Karpas-422 (cell line): ENCODE results near the gene ZNF248. TPM values are rescaled to one million over a fixed set of nuclear protein-coding genes. Genes with fewer than 3 reads are reported as not detected.

Experiments used
- DNase-seq: peaks from one replicate; pipeline ENCODE4 v3.0.0-alpha.2; 2015
- H2AFZ ChIP-seq: fragments of 200-600 bp; sonication (generic); 2 replicates; pipeline ENCODE4 v1.6.1; 2014; ENCODE audit warnings: antibody characterized with exemption, low read length, mixed read lengths
- H3K27ac ChIP-seq: fragments of 200-600 bp; sonication (generic); 2 replicates; pipeline ENCODE4 v1.5.1; 2014; ENCODE audit warnings: mild to moderate bottlenecking, low read length, moderate library complexity
- H3K27me3 ChIP-seq: fragments of 200-600 bp; sonication (generic); 2 replicates; pipeline ENCODE4 v1.6.1; 2014; ENCODE audit warnings: low read length, mixed read lengths
- H3K36me3 ChIP-seq: fragments of 200-600 bp; sonication (generic); 2 replicates; pipeline ENCODE4 v1.6.1; 2014; ENCODE audit warnings: low read length, mixed read lengths; ENCODE audit not compliant: insufficient read depth
- H3K4me1 ChIP-seq: fragments of 200-600 bp; sonication (generic); 2 replicates; pipeline ENCODE4 v1.6.1; 2014; ENCODE audit warnings: mild to moderate bottlenecking, low read length, mixed read lengths
- H3K4me2 ChIP-seq: fragments of 200-600 bp; sonication (generic); 2 replicates; pipeline ENCODE4 v1.6.1; 2014; ENCODE audit warnings: low read length, low read depth, mild to moderate bottlenecking; ENCODE audit not compliant: poor library complexity, severe bottlenecking
- H3K4me3 ChIP-seq: fragments of 200-600 bp; sonication (generic); 2 replicates; pipeline ENCODE4 v1.5.1; 2014; ENCODE audit warnings: mild to moderate bottlenecking, antibody characterized with exemption, low read length, mixed read lengths
- H3K79me2 ChIP-seq: fragments of 200-600 bp; sonication (generic); 2 replicates; pipeline ENCODE4 v1.6.1; 2014; ENCODE audit warnings: mild to moderate bottlenecking, low read length, mixed read lengths
- H3K9ac ChIP-seq: fragments of 200-600 bp; sonication (generic); 2 replicates; pipeline ENCODE4 v1.6.0; 2014; ENCODE audit warnings: low read length
- H3K9me2 ChIP-seq: fragments of 200-600 bp; sonication (generic), shearing (Covaris generic); replicated peaks from 2 replicates; pipeline ENCODE4 v1.6.0; 2014; ENCODE audit warnings: mild to moderate bottlenecking, low read length, moderate library complexity; ENCODE audit not compliant: insufficient read depth
- H3K9me3 ChIP-seq: fragments of 300-700, 200-600 bp; sonication (generic); 2 replicates; pipeline ENCODE4 v1.6.1; 2014; ENCODE audit warnings: low read length, mixed read lengths
- H4K20me1 ChIP-seq: fragments of 200-600 bp; sonication (generic); 2 replicates; pipeline ENCODE4 v1.6.1; 2014; ENCODE audit warnings: mild to moderate bottlenecking, antibody characterized with exemption, low read length, low read depth; ENCODE audit not compliant: insufficient read depth
- total RNA-seq: library from RNA; depleted of rRNA; stranded (reverse); fragments of >200 nt; shearing (Covaris generic); gene quantifications from 2 replicates; pipeline ENCODE4 v1.2.3, GENCODE V29; 2014; ENCODE audit warnings: low replicate concordance; rRNA removed

Gene ZNF248
- total RNA-seq: 17.7 and 27.6 TPM in 2 replicates

DNA sequence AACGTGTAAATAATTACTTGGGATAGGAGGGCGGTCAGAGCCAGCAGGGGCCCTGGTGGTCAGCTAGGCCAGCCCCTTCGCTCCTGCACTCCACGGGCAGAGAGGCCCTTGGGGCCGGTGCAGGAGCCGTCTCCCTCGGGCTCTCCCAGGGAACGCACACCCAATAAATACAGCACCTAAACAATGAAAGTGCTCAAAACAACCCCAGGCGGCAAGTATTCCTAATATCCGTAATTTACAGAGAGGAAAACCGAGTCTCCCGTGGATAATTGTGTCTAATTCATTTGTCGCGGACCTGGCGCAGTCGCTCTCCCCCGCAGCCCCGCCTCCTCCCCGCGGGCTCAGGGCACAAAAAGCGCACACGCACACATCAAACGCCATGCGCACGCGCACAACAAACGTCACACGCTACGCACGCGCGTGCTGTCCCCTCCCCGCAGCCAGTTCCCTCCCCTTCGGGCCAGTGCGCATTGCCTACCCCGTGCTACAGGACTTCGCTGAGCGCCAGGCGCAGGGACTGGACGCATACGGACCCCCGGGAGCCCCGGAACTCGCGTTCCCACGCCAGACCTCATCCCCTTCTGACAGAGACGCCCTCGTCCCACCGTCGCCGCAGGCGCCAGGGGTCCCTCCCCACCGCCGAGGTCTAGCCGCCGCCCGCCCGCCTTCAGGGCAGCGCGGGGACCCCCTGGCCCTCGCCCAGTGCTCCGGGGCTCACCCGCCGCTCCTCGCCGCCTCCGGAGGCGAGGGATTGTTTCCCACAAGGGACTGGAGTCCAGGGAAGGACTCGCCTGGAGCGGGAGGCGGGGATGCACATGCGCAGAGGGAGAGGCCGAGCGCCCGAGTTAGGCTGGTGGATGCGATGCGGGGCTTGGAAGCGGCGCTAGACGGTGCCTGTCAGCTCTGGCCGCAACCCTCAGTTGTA is at the start of gene ZNF248:
TSS of gene ZNF248 (minus strand) at position 324 of the 925 bp plus-strand sequence. CDS start 1,300 bp downstream, outside the sequence.
- Histone ChIP-seq H3K36me3 (peaks cover 27% of the 10 kb centered on the region), H3K79me2 (peaks cover 43% of the 10 kb centered on the region), H2AFZ (peak within 1 kb of the TSS; percentile 93), H3K9me3 (no peaks in the 10 kb centered on the region), H3K9me2 (no peaks in the 10 kb centered on the region), H3K4me2 (peak within 1 kb of the TSS; percentile 90), H3K27ac (peak within 1 kb of the TSS; percentile 60), H3K27me3 (no peaks in the 10 kb centered on the region), H3K4me3 (peak within 1 kb of the TSS; percentile 90), H3K9ac (peak within 1 kb of the TSS; percentile 98), H4K20me1 (no peaks in the 10 kb centered on the region), H3K4me1 (peaks cover 22% of the 10 kb centered on the region)
- DNase-seq: peak; percentile 98

GRCh38 chr10:37906382-37906781 is 49.0 kb upstream of the ZNF248 start:
- no peaks in the 10 kb centered on the region for H3K4me1 ChIP-seq
- H3K27ac ChIP-seq: no peak overlapping the region
- H3K4me2 ChIP-seq: no peak overlapping the region
- no peaks in the 10 kb centered on the region for H3K36me3 ChIP-seq
- DNase-seq: no peak
- H3K9me2 ChIP-seq: no peaks in the 10 kb centered on the region
- H3K79me2 ChIP-seq: no peaks in the 10 kb centered on the region
- H3K27me3 ChIP-seq: no peaks in the 10 kb centered on the region
- no peaks in the 10 kb centered on the region for H4K20me1 ChIP-seq
- H3K4me3 ChIP-seq: no peak overlapping the region
- no peak overlapping the region for H2AFZ ChIP-seq
- H3K9me3 ChIP-seq: no peaks in the 10 kb centered on the region
- H3K9ac ChIP-seq: no peak overlapping the region

DNA sequence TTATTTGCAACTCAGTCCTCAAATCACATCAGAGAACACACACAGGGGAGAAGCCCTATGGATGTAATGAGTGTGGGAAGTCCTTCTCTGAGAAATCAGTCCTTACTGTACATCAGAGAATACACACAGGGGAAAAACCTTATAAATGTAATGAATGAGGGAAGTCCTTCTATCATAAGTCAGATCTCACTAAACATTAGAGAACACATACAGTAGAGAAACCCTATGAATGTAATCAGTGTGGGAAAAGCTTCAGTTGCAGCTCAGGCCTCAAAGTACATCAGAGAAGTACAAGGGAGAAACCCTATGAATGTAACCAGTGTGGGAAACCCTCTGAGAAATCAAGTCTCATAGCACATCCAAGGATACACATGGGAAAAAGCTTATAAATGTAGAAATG is 39.0 kb upstream of the ZNF248 start:
- no peak overlapping the region for H3K27ac ChIP-seq
- H3K36me3 ChIP-seq: no peaks in the 10 kb centered on the region
- no peaks in the 10 kb centered on the region for H3K4me1 ChIP-seq
- H3K9me3 ChIP-seq: peaks cover 24% of the 10 kb centered on the region
- no peaks in the 10 kb centered on the region for H3K27me3 ChIP-seq
- no peak overlapping the region for H2AFZ ChIP-seq
- no peaks in the 10 kb centered on the region for H4K20me1 ChIP-seq
- no peak overlapping the region for H3K9ac ChIP-seq
- H3K9me2 ChIP-seq: no peaks in the 10 kb centered on the region
- H3K4me3 ChIP-seq: no peak overlapping the region; the same call in 1 of the 2 replicates
- no peak for DNase-seq
- H3K79me2 ChIP-seq: no peaks in the 10 kb centered on the region
- H3K4me2 ChIP-seq: no peak overlapping the region

DNA sequence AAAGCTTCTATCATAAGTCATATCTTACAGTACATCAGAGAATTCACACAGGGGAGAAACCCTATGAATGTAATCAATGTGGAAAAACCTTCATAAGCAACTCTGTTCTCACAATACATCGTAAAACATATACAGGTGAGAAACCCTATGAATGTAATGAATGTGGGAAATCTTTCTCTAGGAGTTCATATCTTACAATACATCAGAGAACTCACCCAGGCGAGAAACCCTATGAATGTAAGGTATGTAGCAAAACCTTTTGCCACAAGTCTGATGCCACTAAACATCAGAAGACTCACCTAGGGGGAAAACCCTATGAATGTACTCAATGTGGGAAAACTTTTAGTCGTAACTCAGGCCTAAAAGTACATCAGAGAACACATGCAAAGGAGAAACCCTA is 38.3 kb upstream of the ZNF248 start:
- no peaks in the 10 kb centered on the region for H3K36me3 ChIP-seq
- H3K4me3 ChIP-seq: no peak overlapping the region; the same call in 1 of the 2 replicates
- H4K20me1 ChIP-seq: no peaks in the 10 kb centered on the region
- no peak overlapping the region for H3K4me2 ChIP-seq
- DNase-seq: no peak
- no peaks in the 10 kb centered on the region for H3K27me3 ChIP-seq
- H3K79me2 ChIP-seq: no peaks in the 10 kb centered on the region
- H3K4me1 ChIP-seq: no peaks in the 10 kb centered on the region
- H3K9me2 ChIP-seq: no peaks in the 10 kb centered on the region
- H2AFZ ChIP-seq: no peak overlapping the region
- H3K9ac ChIP-seq: no peak overlapping the region
- H3K27ac ChIP-seq: no peak overlapping the region
- peaks cover 24% of the 10 kb centered on the region for H3K9me3 ChIP-seq

DNA sequence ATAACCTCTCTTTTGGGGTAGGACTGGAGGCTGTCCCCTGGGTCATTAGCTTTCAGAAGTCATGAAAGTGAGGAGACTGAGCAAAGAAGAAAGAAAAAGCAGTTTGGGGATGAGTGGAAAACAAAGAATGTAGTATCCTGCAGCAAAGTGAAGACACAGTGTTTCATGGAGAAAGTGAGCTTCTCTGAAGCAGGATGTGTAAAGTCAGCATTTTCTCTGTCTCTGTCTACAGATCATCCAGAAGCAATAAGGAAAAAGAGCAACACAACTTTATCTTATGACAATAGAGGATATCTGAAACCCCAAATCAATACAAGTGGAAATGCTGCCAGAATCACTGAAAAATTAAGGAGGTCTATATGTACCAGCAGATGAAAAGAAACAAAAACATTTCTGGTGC is 28.4 kb upstream of the ZNF248 start:
- no peaks in the 10 kb centered on the region for H4K20me1 ChIP-seq
- DNase-seq: no peak
- no peak overlapping the region for H3K4me2 ChIP-seq
- H3K27ac ChIP-seq: no peak overlapping the region
- H3K9ac ChIP-seq: no peak overlapping the region
- H3K36me3 ChIP-seq: no peaks in the 10 kb centered on the region
- H3K4me3 ChIP-seq: no peak overlapping the region
- no peaks in the 10 kb centered on the region for H3K9me3 ChIP-seq
- H3K4me1 ChIP-seq: no peaks in the 10 kb centered on the region
- H3K79me2 ChIP-seq: no peaks in the 10 kb centered on the region
- H3K27me3 ChIP-seq: no peaks in the 10 kb centered on the region
- H3K9me2 ChIP-seq: no peaks in the 10 kb centered on the region
- no peak overlapping the region for H2AFZ ChIP-seq

DNA sequence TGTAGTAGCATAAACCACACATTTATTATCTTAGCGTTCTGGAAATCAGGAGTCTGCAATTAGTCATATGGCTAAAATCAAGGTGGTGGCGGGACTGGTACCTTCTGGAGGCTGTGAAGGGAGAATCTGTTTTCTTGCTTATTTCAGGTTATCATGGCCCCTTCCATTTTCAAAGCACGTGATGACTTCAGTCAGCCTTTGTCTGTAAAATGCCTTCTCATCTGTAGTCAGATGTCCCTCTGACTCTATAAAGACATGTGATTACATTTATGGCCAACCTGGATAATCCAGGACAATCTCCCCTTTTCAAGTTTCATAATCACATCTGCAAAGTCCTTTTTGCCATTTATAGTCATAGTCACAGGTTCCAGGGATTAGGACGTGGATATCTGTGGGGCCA is 15.5 kb upstream of the ZNF248 start:
- no peak overlapping the region for H3K27ac ChIP-seq

DNA sequence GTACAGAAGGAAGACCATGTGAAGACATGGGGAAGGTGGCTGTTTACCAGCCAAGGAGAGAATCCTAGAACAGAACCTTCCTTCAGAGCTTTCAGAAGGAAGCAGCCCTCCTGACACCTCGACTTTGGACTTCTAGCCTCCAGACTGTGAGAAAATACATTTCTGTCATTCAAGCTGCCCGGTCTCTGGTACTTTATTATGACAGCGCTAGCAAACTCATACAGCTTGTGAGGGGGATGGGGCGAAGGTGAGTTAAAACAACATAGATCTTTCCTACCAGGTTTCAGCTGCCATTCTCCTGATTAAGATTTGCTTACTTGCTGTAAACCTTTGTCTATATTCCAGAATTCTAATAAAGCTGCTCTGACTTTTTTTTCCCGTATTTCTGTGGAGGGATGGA is 14.9 kb upstream of the ZNF248 start:
- H3K36me3 ChIP-seq: no peaks in the 10 kb centered on the region
- no peak overlapping the region for H3K4me3 ChIP-seq
- no peaks in the 10 kb centered on the region for H3K9me2 ChIP-seq
- no peaks in the 10 kb centered on the region for H3K27me3 ChIP-seq
- H3K4me1 ChIP-seq: no peaks in the 10 kb centered on the region
- no peaks in the 10 kb centered on the region for H3K9me3 ChIP-seq
- no peak overlapping the region for H3K9ac ChIP-seq
- no peak for DNase-seq
- H3K27ac ChIP-seq: no peak overlapping the region
- H4K20me1 ChIP-seq: no peaks in the 10 kb centered on the region
- no peaks in the 10 kb centered on the region for H3K79me2 ChIP-seq
- H3K4me2 ChIP-seq: no peak overlapping the region
- H2AFZ ChIP-seq: no peak overlapping the region

More for the DNA sequence above, 15.5 kb upstream of the ZNF248 start:
- Histone ChIP-seq H3K9me2 (no peaks in the 10 kb centered on the region), H4K20me1 (no peaks in the 10 kb centered on the region), H3K4me3 (no peak overlapping the region), H3K36me3 (no peaks in the 10 kb centered on the region), H3K9ac (no peak overlapping the region), H3K9me3 (no peaks in the 10 kb centered on the region), H3K4me1 (no peaks in the 10 kb centered on the region), H3K27me3 (no peaks in the 10 kb centered on the region), H2AFZ (no peak overlapping the region), H3K79me2 (no peaks in the 10 kb centered on the region), H3K4me2 (no peak overlapping the region)
- no peak for DNase-seq

DNA sequence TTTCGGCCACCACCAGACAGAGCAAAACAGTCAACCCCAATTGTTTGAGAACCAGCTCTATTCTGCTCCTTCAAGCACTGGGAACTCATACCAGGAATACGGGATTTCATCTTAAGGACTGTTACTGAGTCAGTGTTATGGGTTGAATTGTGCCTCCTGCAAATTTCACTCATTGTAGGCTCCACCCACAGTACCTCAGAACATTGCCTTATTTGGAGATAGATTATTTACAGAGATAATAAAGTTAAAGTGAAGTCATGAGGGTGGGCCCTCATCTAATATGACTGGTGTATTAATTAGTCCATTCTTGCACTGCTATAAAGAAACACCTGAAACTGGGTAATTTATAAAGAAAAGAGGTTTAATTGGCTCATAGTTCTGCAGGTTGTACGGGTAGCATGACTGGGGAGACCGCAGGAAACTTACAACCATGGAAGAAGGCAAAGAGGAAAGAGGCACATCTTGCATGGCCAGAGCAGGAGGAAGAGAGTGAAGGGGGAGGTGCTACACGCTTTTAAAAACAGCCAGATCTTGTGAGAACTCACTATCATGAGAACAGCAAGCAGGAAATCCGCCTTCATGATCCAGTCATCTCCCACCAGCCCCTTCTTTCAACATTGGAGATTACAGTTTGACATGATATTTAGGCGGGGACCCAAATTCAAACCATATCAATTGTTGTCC is 14.3 kb upstream of the ZNF248 start:
- Histone ChIP-seq H3K9me2 (no peaks in the 10 kb centered on the region), H3K27me3 (no peaks in the 10 kb centered on the region), H3K27ac (no peak overlapping the region), H3K9me3 (no peaks in the 10 kb centered on the region), H3K9ac (no peak overlapping the region), H3K4me2 (no peak overlapping the region), H3K36me3 (no peaks in the 10 kb centered on the region), H3K4me3 (no peak overlapping the region), H4K20me1 (no peaks in the 10 kb centered on the region), H3K4me1 (no peaks in the 10 kb centered on the region), H3K79me2 (no peaks in the 10 kb centered on the region), H2AFZ (no peak overlapping the region)
- DNase-seq: no peak
